IPS-NIHi11 (cell line): ENCODE measurements around the gene HAPLN3.
"Not testable (repeated sequence)": the region's sequence is repeated elsewhere in the genome, so short reads cannot be mapped to it uniquely, and the experiment has no call there.

Experiments
- DNase-seq: peaks from one replicate; pipeline ENCODE4 v3.0.0; 2012; ENCODE audit warnings: mixed read lengths, low spot score

Gene HAPLN3

GRCh38 chr15:88894819-88895767 lies at the start of gene HAPLN3:
Gene HAPLN3 (minus strand): TSS chr15:88895544. CDS start chr15:88887298, 8,246 bp downstream.
- DNase-seq: peak; percentile 79

GRCh38 chr15:88940110-88940675 lies 44.8 kb upstream of the HAPLN3 start:
- DNase-seq: no peak

- no peak for DNase-seq
These were observed 44.1 kb upstream of the HAPLN3 start for GRCh38 chr15:88939486-88939806.

- no peak for DNase-seq
These were observed 43.6 kb upstream of the HAPLN3 start for GRCh38 chr15:88938802-88939485.

- not testable (repeated sequence) for DNase-seq
These were observed 39.1 kb upstream of the HAPLN3 start for GRCh38 chr15:88934449-88934848.

- DNase-seq: no peak
These were observed 37.6 kb upstream of the HAPLN3 start for GRCh38 chr15:88932875-88933330.

- DNase-seq: peak; percentile 27
These were observed 37.0 kb upstream of the HAPLN3 start for GRCh38 chr15:88932271-88932874.

GRCh38 chr15:88930579-88930978 lies 35.2 kb upstream of the HAPLN3 start:
- no peak for DNase-seq

- not testable (repeated sequence) for DNase-seq
These were observed 34.2 kb upstream of the HAPLN3 start for GRCh38 chr15:88929358-88930098.

GRCh38 chr15:88928192-88928591 lies 32.8 kb upstream of the HAPLN3 start:
- not testable (repeated sequence) for DNase-seq

GRCh38 chr15:88925648-88926047 lies 30.3 kb upstream of the HAPLN3 start:
- DNase-seq: not testable (repeated sequence)

GRCh38 chr15:88920892-88921435 lies 25.6 kb upstream of the HAPLN3 start:
- not testable (repeated sequence) for DNase-seq

- no peak for DNase-seq
These were observed 25.0 kb upstream of the HAPLN3 start for GRCh38 chr15:88920186-88920891.

- DNase-seq: peak; percentile 42
These were observed 23.4 kb upstream of the HAPLN3 start for GRCh38 chr15:88918738-88919137.

GRCh38 chr15:88917760-88918159 lies 22.4 kb upstream of the HAPLN3 start:
- peak; percentile 1 for DNase-seq

GRCh38 chr15:88915354-88915753 lies 20.0 kb upstream of the HAPLN3 start:
- DNase-seq: no peak

- DNase-seq: no peak
These were observed 18.5 kb upstream of the HAPLN3 start for GRCh38 chr15:88913850-88914169.

- peak; percentile 91 for DNase-seq
These were observed 17.9 kb upstream of the HAPLN3 start, which contains the start of gene MFGE8 for GRCh38 chr15:88913017-88913849. Gene MFGE8 (minus strand): TSS chr15:88913379. CDS start chr15:88913319, 60 bp downstream.

- peak; percentile 34 for DNase-seq
These were observed 17.2 kb upstream of the HAPLN3 start for GRCh38 chr15:88912500-88912921.

GRCh38 chr15:88911766-88912118 lies 16.4 kb upstream of the HAPLN3 start:
- peak; percentile 71 for DNase-seq
